ENCODE data around the gene ZNF862. TPM values are rescaled to one million over a fixed set of nuclear protein-coding genes. Genes with fewer than 3 reads are reported as not detected.

ZNF862 gene
- total and polyA plus RNA-seq, 2 donors (not counting 3 experiments of a cell fraction or from before 2014, with no cell fraction given): 10.8 to 14.7 TPM

DNA sequence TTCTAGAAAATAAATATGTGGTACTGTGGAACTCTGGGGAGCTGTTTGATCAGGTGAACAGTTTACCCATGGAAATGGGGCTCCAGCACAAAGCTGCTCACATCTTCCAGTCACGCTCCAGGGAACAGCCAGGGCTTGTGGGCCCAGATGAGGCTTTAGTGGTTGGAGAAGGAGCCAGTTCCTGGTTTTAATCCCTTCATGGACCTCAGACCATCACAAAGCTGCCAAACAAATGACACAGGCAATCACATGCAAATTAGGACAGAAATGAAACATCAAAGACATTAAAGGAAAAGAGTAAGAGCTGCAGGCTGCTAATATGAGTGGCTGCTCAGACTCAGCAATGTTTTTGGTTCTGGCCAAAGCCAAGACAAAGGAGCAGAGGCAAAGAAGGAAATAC, 33.4 kb downstream of the ZNF862 start:
- Histone ChIP-seq H3K4me1 (ENCODE audit: control insufficient read depth, extremely low read depth, insufficient read depth, low read length) (peaks cover 13% of the 10 kb centered on the region), H3K9ac (replicated peaks; ENCODE audit: extremely low read depth, insufficient read depth, low read length) (no peak overlapping the region), H3K4me2 (ENCODE audit: insufficient read depth, low read length) (no peak overlapping the region), H3K79me2 (ENCODE audit: control insufficient read depth, insufficient read depth, low read length) (no peaks in the 10 kb centered on the region), H3K27ac (ENCODE audit: insufficient read depth, low read depth, low read length) (no peak overlapping the region), H3K36me3 (ENCODE audit: control insufficient read depth in 2 of 2, extremely low read depth in 1 of 2, insufficient read depth in 2 of 2, low read length in 2 of 2) (no peaks in the 10 kb centered on the region), H4K20me1 (replicated peaks; ENCODE audit: control insufficient read depth, extremely low read depth, insufficient read depth, low read length) (no peaks in the 10 kb centered on the region), H3K9me1 (replicated peaks; ENCODE audit: control insufficient read depth, extremely low read depth, insufficient read depth, low read length) (no peaks in the 10 kb centered on the region), H3K9me3 (replicated peaks; ENCODE audit: control insufficient read depth, insufficient read depth, low read length) (no peaks in the 10 kb centered on the region), H2AFZ (ENCODE audit: low read depth, low read length) (no peak overlapping the region), H3K27me3 (ENCODE audit: control insufficient read depth in 2 of 2, insufficient read depth in 2 of 2, low read length in 2 of 2) (no peaks in the 10 kb centered on the region), H3K4me3 (replicated peaks in 1 of 3; ENCODE audit: insufficient read depth in 1 of 3, low read depth in 1 of 3, low read length in 3 of 3) (no peak overlapping the region)
- POLR2A ChIA-PET: interaction anchor here (1.0 kb wide), 1 partner anchor 33 kb away, joined by 3 read pairs; the partner anchor contains the start of gene ZNF862
- DNase-seq (ENCODE audit: low read depth, low spot score) (no peak), FAIRE-seq (no peak)
- BruUV-seq (replicated peaks): no TSS peak
- dilution Hi-C loops (cut with MboI; ENCODE audit: extremely low pct_ligation_motif_present, low sequenced_read_pairs): no loop called here
- CTCF ChIA-PET: interaction anchor here (1.2 to 1.7 kb wide), 4 partner anchors 10 to 33 kb away, joined by 5 to 8 read pairs (median 6); partner anchors contain the start of gene ZNF862
- intact Hi-C loops (cut with micrococcal nuclease): loop anchor here (5.0 kb wide), 1 partner anchor 94 kb away; no protein-coding TSS in a partner anchor
- TF ChIP-seq FOS (IDR thresholded peaks at IDR 0.05; ENCODE audit: borderline replicate concordance, insufficient read depth, low read length) (no peak), GATA2 (IDR thresholded peaks at IDR 0.05; ENCODE audit: insufficient read depth, insufficient read length, low read depth, low read length) (no peak), EZH2 (IDR thresholded peaks at IDR 0.05; ENCODE audit: borderline replicate concordance, low read depth, low read length, severe bottlenecking) (no peak), JUN (IDR thresholded peaks at IDR 0.05; ENCODE audit: borderline replicate concordance, insufficient read depth, insufficient read length, low read depth) (no peak), POLR2AphosphoS5 (IDR thresholded peaks at IDR 0.05; ENCODE audit: insufficient read depth, low read depth, low read length) (no peak), MYC (IDR thresholded peaks at IDR 0.05; ENCODE audit: low read depth, low read length) (no peak), CTCF (IDR thresholded peaks at IDR 0.05; ENCODE audit: extremely low read depth in 1 of 2, insufficient read depth in 1 of 2, low read depth in 1 of 2, low read length in 2 of 2) (no peak), POLR2A (IDR thresholded peaks at IDR 0.05; ENCODE audit: low read depth, low read length) (no peak)
- TF ChIP-seq, protein P1, sequence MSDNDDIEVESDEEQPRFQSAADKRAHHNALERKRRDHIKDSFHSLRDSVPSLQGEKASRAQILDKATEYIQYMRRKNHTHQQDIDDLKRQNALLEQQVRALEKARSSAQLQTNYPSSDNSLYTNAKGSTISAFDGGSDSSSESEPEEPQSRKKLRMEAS (IDR thresholded peaks at IDR 0.05; ENCODE audit: insufficient read depth, insufficient read length): no peak

Measured in endothelial cell of umbilical vein (primary cell).